IMR-90 (cell line): ENCODE data around the gene TCF12.
"Not testable (repeated sequence)": the region's sequence is repeated elsewhere in the genome, so short reads cannot be mapped to it uniquely, and the experiment has no call there.

ENCODE experiments used
- BHLHE40 ChIP-seq: fragments of 150-350 bp; IDR thresholded peaks from 2 replicates; pipeline ENCODE4 v1.6.1; 2016; ENCODE audit warnings: mild to moderate bottlenecking, low read depth, low read length
- CTCF ChIP-seq: conservative IDR thresholded peaks from 2 replicates; pipeline ENCODE4 v1.5.1; 2012; ENCODE audit warnings: mild to moderate bottlenecking, low read depth, low read length, improper control_type of control experiment
- MAFK ChIP-seq: IDR thresholded peaks from 2 replicates; pipeline ENCODE4 v1.6.1; 2012; ENCODE audit warnings: low read depth, low read length, improper control_type of control experiment
- MXI1 ChIP-seq: IDR thresholded peaks from 2 replicates; pipeline ENCODE4 v1.6.1; 2012; ENCODE audit warnings: low read depth, mild to moderate bottlenecking, low read length, moderate library complexity, borderline replicate concordance

- not testable (repeated sequence) for TF ChIP-seq CTCF, MAFK, BHLHE40, MXI1
These were observed 36.6 kb downstream of the TCF12 start for GRCh38 chr15:56955011-56955410.
